B cell (primary cell): ENCODE measurements around the gene RRM1.

Experiments
- CTCF ChIP-seq: fragments of 200-600 bp; IDR thresholded peaks from one replicate; pipeline ENCODE4 v1.8.0; 2022; ENCODE audit warnings: antibody characterized with exemption, mild to moderate bottlenecking
- EZH2 ChIP-seq: IDR thresholded peaks from 2 replicates; pipeline ENCODE4 v1.6.1; 2012; ENCODE audit warnings: borderline replicate concordance, low read depth, mild to moderate bottlenecking, moderate library complexity, low read length; ENCODE audit not compliant: insufficient read depth, poor library complexity, severe bottlenecking

GRCh38 chr11:4049006-4049405, 45.6 kb upstream of the RRM1 start:
- TF ChIP-seq CTCF (no peak), EZH2 (no peak)
